Measurements from ENCODE around the gene RGMB.

Gene RGMB

DNA sequence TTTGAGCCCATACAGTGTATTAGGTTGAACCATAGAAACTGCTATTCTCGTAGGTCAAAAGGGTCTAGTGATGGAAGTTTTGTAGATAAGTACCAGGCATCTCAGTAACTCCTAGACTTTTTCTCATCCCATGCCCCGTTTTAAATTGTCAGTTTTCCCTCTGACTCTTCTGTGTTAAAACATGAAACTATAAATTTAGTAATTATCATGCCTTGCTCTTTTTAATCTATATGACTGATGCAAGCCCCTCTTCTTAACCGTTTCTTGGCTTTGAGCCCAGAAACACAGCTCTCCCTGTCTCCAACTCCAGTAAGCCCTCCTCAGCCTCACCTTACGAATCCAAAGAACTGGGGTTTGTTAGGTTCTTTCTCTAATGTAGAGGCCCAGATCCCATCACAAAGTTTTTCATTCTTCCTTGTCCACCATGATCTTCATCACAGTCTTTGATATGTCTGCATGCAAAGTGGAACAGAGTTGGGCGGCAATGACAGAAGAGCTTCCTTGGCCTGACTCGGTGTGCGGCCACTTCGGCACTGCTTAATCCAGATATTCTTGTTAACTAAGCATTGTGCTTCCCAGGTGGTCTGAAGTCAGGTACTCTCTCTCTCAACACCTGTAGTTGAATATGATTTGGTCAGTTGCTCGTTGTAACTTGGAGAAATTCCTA lies 21.1 kb downstream of the RGMB start:
- no peak overlapping the region for H3K4ac ChIP-seq (ENCODE audit: low read depth, low read length)
- no peaks in the 10 kb centered on the region for H3K9me3 ChIP-seq (ENCODE audit: insufficient read depth, low read depth, low read length)
- no peak overlapping the region for H2BK5ac ChIP-seq (ENCODE audit: low read depth, low read length, poor library complexity)
- peaks cover 2% of the 10 kb centered on the region for H3K79me2 ChIP-seq (ENCODE audit: control insufficient read depth, insufficient read depth, low read length, poor library complexity)
- no peak overlapping the region for H3K18ac ChIP-seq (ENCODE audit: low read length)
- no peak overlapping the region for H3K27ac ChIP-seq (ENCODE audit: low read depth, low read length)
- H3K14ac ChIP-seq (ENCODE audit: low read length) = no peak overlapping the region
- H3K4me1 ChIP-seq (ENCODE audit: control insufficient read depth in 1 of 2, insufficient read depth in 2 of 2, low read length in 2 of 2) = no peaks in the 10 kb centered on the region
- H4K8ac ChIP-seq (ENCODE audit: low read depth, low read length) = no peak overlapping the region
- H4K12ac ChIP-seq (ENCODE audit: low read depth, low read length) = no peak overlapping the region
- no peak overlapping the region for H2AK5ac ChIP-seq (ENCODE audit: low read length)
- no peaks in the 10 kb centered on the region for H3K79me1 ChIP-seq (ENCODE audit: low read length)
- no peaks in the 10 kb centered on the region for H3K27me3 ChIP-seq (ENCODE audit: insufficient read depth, low read length)
- H2AFZ ChIP-seq (ENCODE audit: insufficient read depth, low read length, poor library complexity) = no peak overlapping the region
- H2BK120ac ChIP-seq (ENCODE audit: insufficient read depth, low read length, poor library complexity) = no peak overlapping the region
- DNase-seq = no peak
- H2BK12ac ChIP-seq (ENCODE audit: low read length) = no peak overlapping the region
- H3K23ac ChIP-seq (ENCODE audit: low read length) = no peak overlapping the region
- H3K4me3 ChIP-seq (ENCODE audit: low read depth, low read length) = no peak overlapping the region
- H4K91ac ChIP-seq (ENCODE audit: low read depth, low read length) = no peak overlapping the region
- no peak overlapping the region for H3K9ac ChIP-seq (ENCODE audit: low read length)
- no CpG with 5 or more reads among the region's 9 CpGs for WGBS (ENCODE audit: extremely low coverage, insufficient coverage, insufficient read length)
- H3K4me2 ChIP-seq (ENCODE audit: low read length) = no peak overlapping the region
- peaks cover 7 to 10% of the 10 kb centered on the region in 2 experiments for H3K36me3 ChIP-seq (ENCODE audit: control insufficient read depth in 1 of 2, insufficient read depth in 2 of 2, low read length in 2 of 2)

GRCh38 chr5:98795243-98795642 lies 21.8 kb downstream of the RGMB start:
- DNase-seq = no peak
- Histone ChIP-seq H3K14ac (ENCODE audit: low read length) (no peak overlapping the region), H4K8ac (ENCODE audit: low read depth, low read length) (no peak overlapping the region), H3K27ac (ENCODE audit: low read depth, low read length) (no peak overlapping the region), H3K23ac (ENCODE audit: low read length) (no peak overlapping the region), H2BK12ac (ENCODE audit: low read length) (no peak overlapping the region), H4K91ac (ENCODE audit: low read depth, low read length) (no peak overlapping the region), H3K36me3 (ENCODE audit: control insufficient read depth in 1 of 2, insufficient read depth in 2 of 2, low read length in 2 of 2) (peaks cover 7 to 10% of the 10 kb centered on the region in 2 experiments), H3K79me2 (ENCODE audit: control insufficient read depth, insufficient read depth, low read length, poor library complexity) (peaks cover 2% of the 10 kb centered on the region), H3K4me2 (ENCODE audit: low read length) (no peak overlapping the region), H3K9ac (ENCODE audit: low read length) (no peak overlapping the region), H3K18ac (ENCODE audit: low read length) (no peak overlapping the region), H2AK5ac (ENCODE audit: low read length) (no peak overlapping the region), H2BK5ac (ENCODE audit: low read depth, low read length, poor library complexity) (no peak overlapping the region), H4K12ac (ENCODE audit: low read depth, low read length) (no peak overlapping the region), H3K4me1 (ENCODE audit: control insufficient read depth in 1 of 2, insufficient read depth in 2 of 2, low read length in 2 of 2) (no peaks in the 10 kb centered on the region), H3K4me3 (ENCODE audit: low read depth, low read length) (no peak overlapping the region), H2AFZ (ENCODE audit: insufficient read depth, low read length, poor library complexity) (no peak overlapping the region), H3K4ac (ENCODE audit: low read depth, low read length) (no peak overlapping the region), H2BK120ac (ENCODE audit: insufficient read depth, low read length, poor library complexity) (no peak overlapping the region), H3K79me1 (ENCODE audit: low read length) (no peaks in the 10 kb centered on the region), H3K9me3 (ENCODE audit: insufficient read depth, low read depth, low read length) (no peaks in the 10 kb centered on the region), H3K27me3 (ENCODE audit: insufficient read depth, low read length) (no peaks in the 10 kb centered on the region)
- no CpG with 5 or more reads among the region's 5 CpGs for WGBS (ENCODE audit: extremely low coverage, insufficient coverage, insufficient read length)

DNA sequence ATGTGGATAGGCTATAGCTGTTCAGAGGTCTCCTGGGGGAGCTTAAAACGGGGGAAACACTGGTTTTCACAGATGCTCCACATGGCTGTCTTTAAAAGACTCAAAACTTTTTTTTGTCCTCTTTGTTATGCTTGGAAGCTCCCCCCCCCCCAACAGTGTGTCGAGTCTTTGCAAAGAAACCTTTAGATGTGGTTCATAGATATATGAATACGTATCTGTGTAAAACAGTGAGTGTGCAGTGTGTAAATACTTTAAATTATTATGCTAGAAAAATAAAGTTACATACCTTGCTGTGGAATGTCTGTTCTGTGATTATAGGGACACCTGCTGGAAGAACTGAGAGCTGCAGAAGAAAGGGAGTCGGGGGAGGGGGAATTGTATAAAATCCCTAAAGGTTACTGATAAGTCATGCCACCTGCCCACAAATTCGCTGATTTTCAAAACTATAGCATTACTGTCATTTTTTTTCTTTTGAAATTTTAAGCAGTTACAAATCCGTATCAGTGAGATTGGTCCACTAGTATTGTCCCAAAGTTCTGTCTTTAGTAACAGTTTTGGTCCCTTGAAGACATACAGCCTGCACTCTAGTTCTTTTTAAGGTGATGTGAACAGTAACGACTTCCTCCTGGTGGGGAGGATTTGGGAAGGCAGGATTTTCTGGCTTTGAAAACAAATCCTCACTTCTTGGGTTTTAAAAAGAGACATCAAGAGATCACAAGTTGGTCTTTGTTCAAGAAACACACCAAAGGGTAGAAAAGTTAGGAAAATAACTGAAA lies 22.9 kb downstream of the RGMB start:
- Histone ChIP-seq H3K9ac (ENCODE audit: low read length) (no peak overlapping the region), H2BK120ac (ENCODE audit: insufficient read depth, low read length, poor library complexity) (no peak overlapping the region), H2AFZ (ENCODE audit: insufficient read depth, low read length, poor library complexity) (no peak overlapping the region), H4K8ac (ENCODE audit: low read depth, low read length) (no peak overlapping the region), H3K18ac (ENCODE audit: low read length) (no peak overlapping the region), H2BK12ac (ENCODE audit: low read length) (no peak overlapping the region), H3K4me3 (ENCODE audit: low read depth, low read length) (no peak overlapping the region), H3K4me1 (ENCODE audit: control insufficient read depth in 1 of 2, insufficient read depth in 2 of 2, low read length in 2 of 2) (no peaks in the 10 kb centered on the region), H4K91ac (ENCODE audit: low read depth, low read length) (no peak overlapping the region), H3K4me2 (ENCODE audit: low read length) (no peak overlapping the region), H3K4ac (ENCODE audit: low read depth, low read length) (no peak overlapping the region), H3K9me3 (ENCODE audit: insufficient read depth, low read depth, low read length) (peaks cover 1% of the 10 kb centered on the region), H3K79me2 (ENCODE audit: control insufficient read depth, insufficient read depth, low read length, poor library complexity) (peaks cover 2% of the 10 kb centered on the region), H3K27ac (ENCODE audit: low read depth, low read length) (no peak overlapping the region), H3K27me3 (ENCODE audit: insufficient read depth, low read length) (no peaks in the 10 kb centered on the region), H2BK5ac (ENCODE audit: low read depth, low read length, poor library complexity) (no peak overlapping the region), H3K14ac (ENCODE audit: low read length) (no peak overlapping the region), H2AK5ac (ENCODE audit: low read length) (no peak overlapping the region), H3K23ac (ENCODE audit: low read length) (no peak overlapping the region), H3K36me3 (ENCODE audit: control insufficient read depth in 1 of 2, insufficient read depth in 2 of 2, low read length in 2 of 2) (peaks cover 7 to 10% of the 10 kb centered on the region in 2 experiments), H3K79me1 (ENCODE audit: low read length) (no peaks in the 10 kb centered on the region), H4K12ac (ENCODE audit: low read depth, low read length) (no peak overlapping the region)
- peak; percentile 18 to 75 for DNase-seq
- no CpG with 5 or more reads among the region's 7 CpGs for WGBS (ENCODE audit: extremely low coverage, insufficient coverage, insufficient read length)

DNA sequence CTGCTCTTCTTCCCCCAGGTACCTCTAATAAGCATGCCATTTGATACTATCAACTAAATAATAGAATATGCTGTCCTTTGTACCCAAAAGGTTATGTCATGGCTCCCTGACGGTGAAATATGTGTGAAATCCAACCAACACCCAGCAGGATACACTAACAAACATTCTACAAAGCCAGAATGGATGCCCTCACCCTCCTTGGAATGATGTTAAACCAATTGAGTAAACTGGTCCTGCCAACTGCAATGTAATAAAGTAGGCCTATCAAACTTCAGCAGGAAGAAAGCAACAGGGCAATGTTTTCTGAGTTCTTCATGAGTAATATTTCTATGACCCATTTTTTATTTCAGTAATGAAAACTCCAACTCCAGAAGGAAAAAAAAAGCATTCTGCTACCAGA lies 24.9 kb downstream of the RGMB start:
- H3K4me1 ChIP-seq (ENCODE audit: control insufficient read depth in 1 of 2, insufficient read depth in 2 of 2, low read length in 2 of 2) = no peaks in the 10 kb centered on the region
- no peak overlapping the region for H2BK120ac ChIP-seq (ENCODE audit: insufficient read depth, low read length, poor library complexity)
- no peak overlapping the region for H3K4me3 ChIP-seq (ENCODE audit: low read depth, low read length)
- H3K4ac ChIP-seq (ENCODE audit: low read depth, low read length) = no peak overlapping the region
- H3K9me3 ChIP-seq (ENCODE audit: insufficient read depth, low read depth, low read length) = peaks cover 2% of the 10 kb centered on the region
- no peaks in the 10 kb centered on the region for H3K79me1 ChIP-seq (ENCODE audit: low read length)
- no CpG with 5 or more reads among the region's 1 CpG for WGBS (ENCODE audit: extremely low coverage, insufficient coverage, insufficient read length)
- no peaks in the 10 kb centered on the region for H3K79me2 ChIP-seq (ENCODE audit: control insufficient read depth, insufficient read depth, low read length, poor library complexity)
- no peak overlapping the region for H2BK5ac ChIP-seq (ENCODE audit: low read depth, low read length, poor library complexity)
- H2BK12ac ChIP-seq (ENCODE audit: low read length) = no peak overlapping the region
- H2AK5ac ChIP-seq (ENCODE audit: low read length) = no peak overlapping the region
- peaks cover 2 to 6% of the 10 kb centered on the region in 2 experiments for H3K36me3 ChIP-seq (ENCODE audit: control insufficient read depth in 1 of 2, insufficient read depth in 2 of 2, low read length in 2 of 2)
- no peak for DNase-seq
- no peaks in the 10 kb centered on the region for H3K27me3 ChIP-seq (ENCODE audit: insufficient read depth, low read length)
- no peak overlapping the region for H4K12ac ChIP-seq (ENCODE audit: low read depth, low read length)
- no peak overlapping the region for H4K8ac ChIP-seq (ENCODE audit: low read depth, low read length)
- H3K23ac ChIP-seq (ENCODE audit: low read length) = no peak overlapping the region
- no peak overlapping the region for H3K27ac ChIP-seq (ENCODE audit: low read depth, low read length)
- H3K4me2 ChIP-seq (ENCODE audit: low read length) = no peak overlapping the region
- no peak overlapping the region for H3K14ac ChIP-seq (ENCODE audit: low read length)
- no peak overlapping the region for H3K18ac ChIP-seq (ENCODE audit: low read length)
- H2AFZ ChIP-seq (ENCODE audit: insufficient read depth, low read length, poor library complexity) = no peak overlapping the region
- no peak overlapping the region for H4K91ac ChIP-seq (ENCODE audit: low read depth, low read length)
- H3K9ac ChIP-seq (ENCODE audit: low read length) = no peak overlapping the region

Data from trophoblast cell (in vitro differentiated cells and primary cell).